DMS153 treated with DMSO at 0.1 percent for 48 hours (cell line): ENCODE results near the gene CCDC28B.
"Not testable (repeated sequence)": the region's sequence is repeated elsewhere in the genome, so short reads cannot be mapped to it uniquely, and the experiment has no call there.

Experiments
- DNase-seq: peaks from one replicate; lab custom pipeline; 2025; ENCODE audit not compliant: unreplicated experiment; lab: John Stamatoyannopoulos, UW

CCDC28B gene

DNA sequence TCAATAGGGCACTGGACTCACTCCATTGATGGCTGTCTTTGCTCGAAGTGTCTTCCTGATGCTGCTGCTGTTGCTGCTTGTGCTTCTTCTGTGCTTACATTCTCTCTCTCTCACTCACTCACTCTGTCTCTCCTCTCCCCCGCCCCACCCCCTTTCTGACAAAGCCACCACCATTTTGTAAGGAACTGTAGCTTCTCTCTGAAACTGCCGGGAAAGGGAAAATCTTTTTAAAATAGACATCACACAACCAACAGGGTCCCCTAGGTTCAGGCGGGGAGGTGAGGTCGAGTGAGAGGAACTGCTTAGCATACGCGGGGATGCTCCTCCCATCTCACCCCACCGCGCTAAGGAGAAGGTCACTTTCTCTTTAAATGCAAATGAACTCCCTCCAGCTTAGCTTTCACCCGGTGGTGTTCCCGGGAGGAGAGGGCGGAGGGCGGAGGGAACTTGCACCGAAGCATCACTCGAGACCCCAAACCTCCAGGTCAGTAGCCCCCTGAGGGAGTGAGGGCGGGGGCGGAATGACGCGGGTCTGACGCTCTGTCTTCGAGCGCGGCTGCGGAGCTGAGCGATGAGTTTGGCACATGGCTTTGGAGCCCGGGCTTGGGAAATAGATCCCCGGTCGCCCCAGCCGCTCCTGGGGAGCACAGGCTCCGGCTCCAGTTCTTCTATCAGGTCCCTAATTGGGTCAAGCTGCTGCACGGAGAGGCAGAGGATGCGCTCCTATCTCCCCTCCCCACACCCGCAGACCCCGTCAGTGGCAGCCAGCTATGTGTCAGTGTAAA lies at the start of gene CCDC28B:
Gene CCDC28B (plus strand): TSS at position 370 of the 785 bp plus-strand sequence. CDS start 1,341 bp downstream, outside the sequence.
- DNase-seq: peak; percentile 85

DNA sequence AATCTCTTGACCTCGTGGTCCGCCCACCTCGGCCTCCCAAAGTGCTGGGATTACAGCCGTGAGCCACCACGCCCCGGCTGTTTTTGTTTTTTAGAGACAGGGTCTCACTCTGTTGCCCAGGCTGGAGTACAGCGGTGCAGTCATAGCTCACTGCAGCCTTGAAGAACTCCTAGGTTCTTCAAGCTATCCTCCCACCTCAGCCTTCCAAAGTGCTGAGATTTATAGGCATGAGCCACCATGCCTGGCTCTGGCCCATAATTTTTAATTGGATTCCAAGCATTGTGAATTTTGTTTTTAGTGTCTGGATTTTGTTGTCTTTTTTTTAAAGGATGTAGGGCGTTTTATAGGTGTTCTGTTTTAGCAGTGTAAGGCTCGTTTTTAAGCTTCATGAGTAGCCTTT lies 49.5 kb upstream of the CCDC28B start:
- DNase-seq: no peak

DNA sequence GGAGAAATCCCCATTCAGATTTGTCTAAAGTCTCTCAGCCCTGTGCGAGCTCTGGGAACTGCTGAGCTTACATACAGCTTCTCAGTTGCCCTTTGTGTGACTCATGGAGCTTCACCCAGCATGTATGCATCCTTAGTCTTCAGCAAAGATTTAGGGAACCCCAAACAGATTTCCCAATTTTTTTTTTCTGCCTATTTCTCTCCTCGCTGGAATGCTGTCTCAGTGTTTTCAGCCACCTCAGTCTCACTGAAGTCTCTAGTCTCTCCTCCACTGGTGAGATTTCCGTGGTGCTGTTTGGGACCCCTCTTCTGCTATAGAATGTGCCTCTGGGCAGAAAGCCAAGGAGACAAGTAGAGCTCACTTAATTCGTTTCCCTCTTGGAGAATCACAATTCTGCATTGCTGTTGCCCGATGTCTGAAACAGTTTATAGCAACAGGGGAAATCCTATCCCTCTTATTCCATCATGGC lies 49.0 kb upstream of the CCDC28B start:
- DNase-seq: no peak

DNA sequence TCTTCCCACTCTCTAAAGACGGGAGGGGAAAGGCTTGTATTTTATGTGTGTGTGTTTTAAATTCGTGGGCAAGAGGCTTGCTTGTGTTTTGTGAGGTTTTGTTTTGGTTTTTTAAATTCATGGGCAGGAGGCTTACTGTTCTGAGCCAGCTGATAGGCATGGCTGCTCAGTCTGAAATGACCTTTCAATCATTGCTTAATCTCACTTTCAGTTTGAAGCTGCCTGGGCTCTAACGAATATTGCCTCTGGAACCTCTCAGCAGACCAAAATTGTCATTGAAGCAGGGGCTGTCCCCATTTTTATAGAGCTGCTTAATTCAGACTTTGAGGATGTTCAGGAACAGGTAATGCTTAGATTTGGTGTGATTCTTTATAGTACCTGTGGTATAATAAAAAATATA lies 41.2 kb upstream of the CCDC28B start:
- no peak for DNase-seq

DNA sequence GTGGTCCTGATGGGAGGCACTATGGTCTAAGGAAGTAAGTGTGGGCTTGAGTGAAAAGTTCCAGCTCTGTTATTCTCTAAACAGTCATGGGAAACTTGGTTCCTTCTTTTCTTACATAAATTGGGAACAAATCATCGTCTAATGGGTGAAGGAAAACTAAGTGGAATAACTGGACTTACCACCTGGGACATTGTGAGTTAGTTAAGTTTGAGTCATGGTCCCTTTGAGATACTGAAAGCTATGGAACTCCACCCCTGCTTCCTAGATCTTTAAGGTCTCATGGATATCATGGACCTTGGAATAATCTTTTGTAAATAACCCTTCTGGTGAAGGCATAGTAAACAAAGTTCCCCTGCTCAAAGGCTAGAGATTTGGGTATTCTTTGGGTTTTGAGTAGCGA lies 37.0 kb upstream of the CCDC28B start:
- DNase-seq: no peak

DNA sequence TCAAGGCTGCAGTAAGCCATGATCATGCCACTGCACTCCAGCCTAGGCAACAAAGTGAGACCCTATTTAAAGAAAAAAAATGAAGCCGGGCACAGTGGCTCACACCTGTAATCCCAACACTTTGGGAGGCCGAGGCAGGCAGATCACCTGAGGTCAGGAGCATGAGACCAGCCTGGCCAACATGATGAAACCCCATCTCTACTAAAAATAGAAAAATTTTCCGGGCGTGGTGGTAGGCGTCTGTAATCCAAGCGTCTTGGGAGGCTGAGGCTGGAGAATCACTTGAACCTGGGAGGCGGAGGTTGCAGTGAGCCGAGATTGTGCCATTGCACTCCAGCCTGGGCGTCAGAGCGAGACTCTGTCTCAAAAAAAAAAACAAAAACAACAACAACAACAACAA lies 34.8 kb upstream of the CCDC28B start:
- DNase-seq: not testable (repeated sequence)

DNA sequence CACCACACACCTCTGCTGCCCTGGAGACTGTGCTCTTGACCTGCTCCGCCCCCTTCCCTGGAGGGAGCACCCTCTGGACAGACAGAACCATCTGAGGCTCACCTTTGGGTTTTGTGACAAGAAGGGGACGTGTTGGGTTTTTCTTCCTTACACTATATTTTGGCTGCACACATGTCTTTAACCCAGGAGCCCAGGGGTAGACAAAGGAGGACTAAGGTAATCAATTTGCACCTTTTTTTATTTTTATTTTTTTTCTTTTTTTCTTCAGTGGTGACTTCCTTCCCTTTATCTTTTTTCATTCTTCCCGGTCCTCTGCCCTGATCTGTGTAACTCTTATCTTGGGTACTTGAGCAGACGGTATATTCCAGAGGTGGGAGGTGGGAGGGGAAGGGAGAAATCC lies 29.4 kb upstream of the CCDC28B start:
- no peak for DNase-seq

DNA sequence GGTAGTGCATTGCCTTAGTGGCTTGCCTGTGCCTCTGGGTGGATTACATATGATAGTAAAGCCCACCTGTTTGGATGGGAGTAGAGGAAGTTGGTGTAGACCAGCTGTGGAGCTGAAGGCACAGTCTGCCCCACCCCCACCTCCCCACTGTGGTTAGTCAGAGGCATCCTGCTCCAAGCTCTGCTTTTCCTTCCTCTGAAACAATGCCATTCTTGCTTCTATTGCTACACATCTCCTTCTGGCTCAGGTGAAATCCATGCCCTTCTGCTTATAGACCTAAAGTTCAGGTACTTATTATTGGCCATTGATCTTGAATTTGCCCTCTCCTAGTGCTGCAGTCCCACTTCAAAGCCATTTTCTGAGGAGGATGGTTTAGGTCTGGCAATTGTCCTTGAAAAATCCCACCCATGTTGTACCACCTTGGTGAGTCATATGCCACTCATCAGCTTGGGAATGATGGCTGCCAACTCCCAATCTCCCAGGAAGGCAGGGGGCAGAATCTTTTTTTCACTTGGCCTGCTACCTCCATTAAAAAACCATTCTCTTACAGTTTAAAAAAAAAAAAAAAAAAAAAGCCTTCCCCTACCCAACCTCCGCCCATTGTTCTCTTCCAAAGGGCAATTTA lies 27.7 kb upstream of the CCDC28B start:
- DNase-seq: no peak

DNA sequence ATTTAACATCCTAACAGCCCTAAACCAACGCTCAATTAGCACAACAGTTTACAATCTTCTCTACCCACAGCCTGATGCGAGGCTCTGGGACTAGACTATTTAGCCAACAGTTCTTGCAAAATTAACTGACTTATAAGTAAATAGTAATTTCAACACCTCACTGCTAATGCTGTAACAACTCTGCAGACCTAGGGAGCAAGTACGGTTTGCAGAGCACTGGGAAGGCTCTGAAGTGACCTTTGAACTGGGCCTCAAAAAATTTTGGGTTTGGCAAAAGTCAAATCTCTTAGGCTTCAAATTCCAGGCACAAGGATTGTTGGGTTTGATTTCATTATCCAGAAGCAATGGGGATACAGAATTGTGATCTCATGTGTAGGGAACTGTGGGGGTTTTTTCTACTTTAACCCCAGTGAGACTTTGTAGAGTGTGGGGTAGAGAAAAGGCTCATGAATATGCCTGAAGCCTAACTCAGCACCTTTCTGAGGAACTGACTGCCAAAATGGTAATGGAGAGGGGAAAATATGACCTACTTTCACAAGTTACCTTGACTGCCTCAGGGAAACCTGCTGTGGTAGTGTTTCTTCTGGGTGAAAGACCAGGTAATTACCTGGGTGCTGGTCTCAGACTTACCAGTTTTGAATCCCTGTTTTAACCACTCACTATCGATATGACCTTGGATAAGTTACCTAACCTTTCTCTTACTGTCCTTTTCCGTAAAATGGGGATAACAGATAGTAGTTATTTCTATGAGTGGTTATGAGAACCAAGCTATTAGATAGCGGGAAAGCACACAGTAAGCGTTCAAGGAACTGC lies 21.8 kb upstream of the CCDC28B start:
- no peak for DNase-seq

DNA sequence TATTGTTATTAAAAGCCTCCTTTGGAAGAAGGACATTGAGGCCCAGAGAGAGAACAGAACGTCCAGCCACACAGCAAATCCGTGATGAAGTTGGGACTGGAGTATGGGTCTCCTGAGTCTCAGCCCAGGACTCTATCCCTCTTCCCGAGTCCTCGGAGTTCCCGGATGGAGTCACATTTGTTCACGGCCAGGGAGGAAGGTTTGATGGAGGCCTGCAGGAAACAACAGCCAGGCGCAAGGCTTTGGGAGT lies 21.3 kb upstream of the CCDC28B start:
- DNase-seq: peak; percentile 84

DNA sequence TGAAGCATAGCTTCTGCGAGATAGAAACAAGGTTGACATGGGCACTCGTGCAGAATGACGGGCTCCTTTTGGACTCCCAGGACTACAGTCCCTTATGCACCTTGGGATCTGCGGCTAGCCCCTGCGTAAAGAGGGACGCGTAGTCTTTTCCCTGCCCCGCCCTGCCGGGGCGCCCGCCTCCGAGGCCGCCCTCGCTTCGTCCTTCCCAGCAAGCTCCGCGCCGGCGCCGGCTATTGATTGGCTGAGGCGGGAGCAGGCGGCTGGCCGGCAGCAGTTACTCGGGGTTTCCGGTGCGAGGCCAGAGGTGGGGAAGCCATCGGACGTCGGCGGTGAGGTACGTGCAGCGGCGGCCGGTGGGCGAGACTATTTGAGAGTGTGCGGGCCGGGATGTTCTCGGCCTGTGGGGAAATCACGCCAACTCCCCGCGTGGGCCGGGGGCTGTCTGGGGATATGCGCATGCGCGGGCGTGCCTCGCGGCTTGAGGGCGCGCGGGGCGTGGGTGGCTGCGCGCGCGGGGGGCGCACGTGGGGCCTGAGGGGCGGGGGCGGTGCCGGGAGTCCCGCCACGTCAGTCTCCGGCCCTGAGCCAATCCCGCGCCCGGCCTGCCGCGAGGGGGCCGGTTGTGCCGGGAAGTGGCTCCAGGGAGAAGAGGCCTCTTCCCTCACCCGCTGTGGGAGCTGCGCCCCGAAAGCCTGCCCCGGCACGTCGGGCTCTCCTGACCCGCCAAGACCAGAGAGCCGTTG lies 20.8 kb upstream of the CCDC28B start, which contains the start of gene TXLNA:
Gene TXLNA (plus strand): TSS at position 233 of the 743 bp plus-strand sequence. CDS start 671 bp downstream, outside the sequence.
- peak; percentile 98 for DNase-seq

DNA sequence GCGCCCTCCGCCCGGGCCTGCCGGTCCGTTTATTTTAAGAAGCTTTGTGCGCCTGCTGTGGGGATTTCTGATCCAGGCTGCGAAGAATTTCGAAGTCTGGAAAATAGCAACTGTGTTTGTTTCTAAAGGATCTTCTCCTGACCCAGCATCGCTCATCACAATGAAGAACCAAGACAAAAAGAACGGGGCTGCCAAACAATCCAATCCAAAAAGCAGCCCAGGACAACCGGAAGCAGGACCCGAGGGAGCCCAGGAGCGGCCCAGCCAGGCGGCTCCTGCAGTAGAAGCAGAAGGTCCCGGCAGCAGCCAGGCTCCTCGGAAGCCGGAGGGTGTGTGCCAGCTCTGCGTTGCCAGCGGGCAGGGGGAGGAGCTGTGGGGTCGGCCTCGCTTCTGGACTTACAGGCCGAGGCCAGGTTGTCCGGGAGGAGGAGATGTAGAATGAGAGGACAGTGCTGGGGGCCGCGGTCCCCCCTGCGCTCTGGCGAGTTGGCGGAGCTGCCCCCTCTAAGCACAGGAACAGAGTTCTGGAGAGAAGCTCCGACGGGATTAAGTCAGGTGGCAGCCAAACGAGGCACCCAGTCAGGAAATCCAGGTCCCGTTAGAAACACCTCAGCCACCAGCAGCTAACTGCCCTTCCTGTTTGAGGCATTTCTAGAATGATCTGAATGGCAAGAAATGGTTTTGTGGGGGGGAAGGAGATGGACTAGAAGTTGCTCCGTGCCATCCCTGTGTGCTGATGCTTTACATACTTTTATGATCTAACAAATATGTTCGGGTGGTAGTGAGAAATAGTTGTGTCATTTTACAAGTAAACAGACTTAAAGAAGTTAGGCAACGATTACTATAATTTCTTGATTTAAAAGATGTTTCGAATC lies 20.0 kb upstream of the CCDC28B start:
- no peak for DNase-seq

DNA sequence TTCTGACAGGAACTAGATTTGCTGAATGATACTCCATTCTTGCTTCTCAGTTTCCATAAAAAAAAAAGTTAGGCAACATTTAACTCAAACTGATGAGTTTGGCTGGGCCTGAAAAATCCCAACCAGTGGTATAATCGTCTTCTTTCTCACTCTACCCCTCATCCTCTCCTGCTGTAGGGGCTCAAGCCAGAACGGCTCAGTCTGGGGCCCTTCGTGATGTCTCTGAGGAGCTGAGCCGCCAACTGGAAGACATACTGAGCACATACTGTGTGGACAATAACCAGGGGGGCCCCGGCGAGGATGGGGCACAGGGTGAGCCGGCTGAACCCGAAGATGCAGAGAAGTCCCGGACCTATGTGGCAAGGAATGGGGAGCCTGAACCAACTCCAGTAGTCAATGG lies 19.3 kb upstream of the CCDC28B start:
- no peak for DNase-seq

DNA sequence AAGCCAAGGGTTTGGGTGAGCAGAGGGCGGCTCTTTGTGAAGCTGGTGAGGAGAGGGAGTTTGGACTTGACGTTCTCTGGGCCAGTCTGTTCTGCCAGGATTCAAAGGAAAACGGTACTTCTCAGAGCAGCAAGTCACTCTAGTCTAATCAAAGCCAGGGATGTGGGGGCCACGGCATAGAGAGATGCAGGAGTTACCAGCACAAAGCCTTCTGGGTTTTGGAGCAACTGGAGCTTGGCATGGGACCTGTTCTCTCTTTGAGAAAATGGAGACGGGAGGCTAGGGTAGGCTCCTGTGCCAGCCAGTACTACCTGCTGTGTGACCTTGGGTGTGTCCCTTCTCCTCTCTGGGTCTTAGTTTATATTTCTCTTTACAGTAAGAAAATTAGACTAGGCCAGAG lies 18.8 kb upstream of the CCDC28B start:
- DNase-seq: no peak

DNA sequence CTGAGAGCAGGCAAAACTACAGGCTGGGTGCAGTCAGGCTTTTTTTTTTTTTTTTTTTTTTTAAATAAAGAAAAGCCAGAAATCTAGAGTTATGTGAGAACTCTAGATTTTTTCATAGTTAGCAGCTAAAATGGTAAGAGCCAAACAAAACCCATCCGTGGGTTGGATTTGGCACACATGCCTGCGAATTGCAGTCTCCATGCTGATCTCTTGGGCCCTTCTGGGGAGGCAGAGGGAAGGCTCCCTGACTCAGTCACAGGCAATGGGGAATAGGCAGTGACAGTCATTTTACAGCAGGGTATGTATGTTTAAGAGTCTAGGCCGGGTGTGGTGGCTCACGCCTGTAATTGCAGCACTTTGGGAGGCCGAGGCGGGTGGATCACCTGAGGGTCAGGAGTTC lies 18.3 kb upstream of the CCDC28B start:
- no peak for DNase-seq

DNA sequence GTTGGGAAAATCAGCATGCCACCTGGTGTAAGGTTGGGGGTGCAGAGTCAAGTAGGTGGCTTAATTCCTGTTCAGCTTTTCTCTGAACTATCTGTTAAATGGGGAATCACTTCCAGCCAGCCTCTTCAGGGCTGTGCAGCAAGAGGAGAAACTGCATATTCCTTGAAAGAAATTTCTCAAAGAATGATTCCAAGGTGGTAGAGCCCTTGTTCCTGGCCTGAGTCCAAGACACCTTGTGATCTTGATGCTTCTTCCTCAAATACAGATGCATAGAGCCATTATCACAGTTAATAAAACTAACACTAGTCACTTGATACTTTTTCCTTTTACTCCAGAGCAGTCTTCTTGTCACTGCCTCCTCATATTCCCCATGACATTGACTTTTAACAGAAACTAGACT lies 15.7 kb upstream of the CCDC28B start:
- no peak for DNase-seq

DNA sequence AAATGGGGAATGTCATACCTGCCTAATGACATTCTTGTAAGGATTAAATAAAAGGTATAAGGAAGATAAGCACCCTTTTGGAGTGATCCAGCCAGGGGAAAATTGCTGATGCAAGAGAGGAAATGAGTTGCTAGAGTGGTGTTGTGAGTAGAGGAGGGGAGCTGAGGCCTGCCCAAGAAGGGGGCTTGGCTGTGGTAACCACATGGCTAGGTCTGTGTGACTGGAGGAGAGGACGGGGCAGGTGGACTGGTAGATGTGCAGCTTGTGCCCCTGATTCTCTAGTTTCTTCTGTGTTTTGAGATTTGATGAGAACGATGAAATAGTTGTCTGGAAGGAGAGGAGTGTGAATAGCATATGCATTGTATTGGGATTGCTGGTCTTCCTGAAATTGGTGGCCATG lies 14.3 kb upstream of the CCDC28B start:
- DNase-seq: no peak

DNA sequence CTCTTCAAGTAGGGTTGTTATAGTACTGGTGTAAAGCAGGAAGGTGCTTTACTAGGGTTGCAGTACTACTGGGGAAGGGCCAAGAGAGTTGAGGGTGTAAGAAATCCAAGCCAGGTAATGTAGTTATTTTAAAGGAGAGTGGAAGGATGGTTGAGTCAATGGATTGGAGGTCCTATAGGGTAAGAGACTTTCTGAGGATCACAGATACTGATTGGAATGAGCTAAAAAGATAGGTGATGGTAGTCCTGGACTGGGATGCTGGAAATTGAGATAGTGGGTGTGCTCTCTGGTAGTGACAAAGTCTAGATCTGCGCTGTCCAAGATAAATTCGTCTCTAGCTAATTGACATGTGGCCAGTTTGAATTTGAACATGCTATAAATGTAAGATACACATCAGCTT lies 13.9 kb upstream of the CCDC28B start:
- DNase-seq: no peak

DNA sequence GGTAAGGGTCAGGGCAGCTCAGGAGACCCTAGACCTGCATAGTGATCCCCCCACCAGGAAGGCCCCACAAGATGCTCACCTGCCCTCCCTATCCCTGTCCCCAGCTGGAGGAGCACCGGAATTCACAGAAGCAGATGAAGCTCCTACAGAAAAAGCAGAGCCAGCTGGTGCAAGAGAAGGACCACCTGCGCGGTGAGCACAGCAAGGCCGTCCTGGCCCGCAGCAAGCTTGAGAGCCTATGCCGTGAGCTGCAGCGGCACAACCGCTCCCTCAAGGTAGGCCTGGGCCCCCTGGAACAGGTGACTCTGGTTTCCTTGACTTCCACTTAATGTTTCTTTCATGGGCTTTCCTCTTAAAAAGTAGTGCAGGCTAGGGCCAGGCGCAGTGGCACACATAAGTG lies 12.5 kb upstream of the CCDC28B start:
- DNase-seq: no peak

DNA sequence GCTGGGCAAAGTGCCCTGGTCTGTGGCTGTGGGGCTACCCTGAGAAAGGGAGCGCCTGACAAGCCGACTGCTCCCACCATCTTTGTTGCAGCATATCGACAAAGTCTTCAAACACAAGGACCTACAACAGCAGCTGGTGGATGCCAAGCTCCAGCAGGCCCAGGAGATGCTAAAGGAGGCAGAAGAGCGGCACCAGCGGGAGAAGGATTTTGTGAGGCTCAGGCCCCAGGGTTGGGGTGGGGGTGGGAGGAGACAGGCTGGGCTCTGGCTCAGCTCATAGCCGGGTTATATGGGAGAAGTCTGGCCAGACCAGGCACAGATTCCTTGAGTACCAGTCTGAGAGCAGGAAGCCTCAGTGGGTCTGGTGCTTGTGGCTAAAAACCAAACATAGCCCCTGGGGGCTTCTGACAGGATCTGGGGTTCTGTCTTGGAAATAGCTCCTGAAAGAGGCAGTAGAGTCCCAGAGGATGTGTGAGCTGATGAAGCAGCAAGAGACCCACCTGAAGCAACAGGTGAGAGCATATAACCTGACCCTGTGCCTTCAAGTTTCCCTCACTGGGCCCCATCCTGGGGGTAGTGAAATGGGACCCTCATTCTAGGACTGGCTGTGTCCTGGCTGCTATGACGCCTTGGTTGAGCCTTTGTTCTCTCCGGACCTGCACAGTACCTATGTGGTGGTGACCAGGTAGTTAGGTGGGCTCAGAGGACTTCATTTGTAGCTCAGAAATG lies 8.0 kb upstream of the CCDC28B start:
- DNase-seq: no peak
